ENCODE data around the gene TPRG1L. TPM values are rescaled to one million over a fixed set of nuclear protein-coding genes. Genes with fewer than 3 reads are reported as not detected.

The TPRG1L gene
- total RNA-seq, 2 donors from 2014 or later, result 27.4 to 37.6 TPM

GRCh38 chr1:3614755-3615742 is 9.8 kb upstream of the TPRG1L start:
- Histone ChIP-seq H3K36me3 (no peaks in the 10 kb centered on the region), H3K27ac (no peak overlapping the region), H3K27me3 (replicated peaks; ENCODE audit: insufficient read depth) (no peaks in the 10 kb centered on the region), H3K4me3 (no peak overlapping the region), H3K4me1 (ENCODE audit: control insufficient read depth in 1 of 2, low read depth in 2 of 2) (peaks cover 12 to 13% of the 10 kb centered on the region in 2 donors), H3K9me3 (no peaks in the 10 kb centered on the region)
- no peak for DNase-seq (ENCODE audit: low spot score)
- peak; percentile 45 for TF ChIP-seq CTCF (IDR thresholded peaks at IDR 0.05)
- no peak for ATAC-seq (ENCODE audit: insufficient number of reproducible peaks, low FRiP score, low read depth)

GRCh38 chr1:3616861-3617260 is 8.0 kb upstream of the TPRG1L start:
- no peaks in the 10 kb centered on the region for H3K27me3 ChIP-seq (replicated peaks; ENCODE audit: insufficient read depth)
- no peak overlapping the region for H3K4me3 ChIP-seq
- TF ChIP-seq CTCF (IDR thresholded peaks at IDR 0.05), result no peak
- peaks cover 0 to under 1% of the 10 kb centered on the region in 2 donors for H3K4me1 ChIP-seq (ENCODE audit: control insufficient read depth in 1 of 2, low read depth in 2 of 2)
- H3K9me3 ChIP-seq, result no peaks in the 10 kb centered on the region
- no peak for ATAC-seq (ENCODE audit: insufficient number of reproducible peaks, low FRiP score, low read depth)
- DNase-seq (ENCODE audit: low spot score), result no peak
- no peak overlapping the region for H3K27ac ChIP-seq
- no peaks in the 10 kb centered on the region for H3K36me3 ChIP-seq

GRCh38 chr1:3617806-3618345 is 6.9 kb upstream of the TPRG1L start:
- no peak for ATAC-seq (ENCODE audit: insufficient number of reproducible peaks, low FRiP score, low read depth)
- Histone ChIP-seq H3K27ac (no peak overlapping the region), H3K4me1 (ENCODE audit: control insufficient read depth in 1 of 2, low read depth in 2 of 2) (peaks cover 0 to 4% of the 10 kb centered on the region in 2 donors), H3K27me3 (replicated peaks; ENCODE audit: insufficient read depth) (no peaks in the 10 kb centered on the region), H3K4me3 (no peak overlapping the region), H3K36me3 (no peaks in the 10 kb centered on the region), H3K9me3 (no peaks in the 10 kb centered on the region)
- DNase-seq (ENCODE audit: low spot score), result no peak
- TF ChIP-seq CTCF (IDR thresholded peaks at IDR 0.05), result no peak

GRCh38 chr1:3618531-3618880 is 6.3 kb upstream of the TPRG1L start:
- no peak for DNase-seq (ENCODE audit: low spot score)
- Histone ChIP-seq H3K27ac (no peak overlapping the region), H3K9me3 (no peaks in the 10 kb centered on the region), H3K27me3 (replicated peaks; ENCODE audit: insufficient read depth) (no peaks in the 10 kb centered on the region), H3K4me3 (no peak overlapping the region), H3K4me1 (ENCODE audit: control insufficient read depth in 1 of 2, low read depth in 2 of 2) (peaks cover 6 to 10% of the 10 kb centered on the region in 2 donors), H3K36me3 (no peaks in the 10 kb centered on the region)
- no peak for ATAC-seq (ENCODE audit: insufficient number of reproducible peaks, low FRiP score, low read depth)
- no peak for TF ChIP-seq CTCF (IDR thresholded peaks at IDR 0.05)

- no peaks in the 10 kb centered on the region for H3K9me3 ChIP-seq
- no peaks in the 10 kb centered on the region for H3K36me3 ChIP-seq
- ATAC-seq (ENCODE audit: insufficient number of reproducible peaks, low FRiP score, low read depth) (no peak), DNase-seq (ENCODE audit: low spot score) (peak; percentile 37)
- no peaks in the 10 kb centered on the region for H3K27me3 ChIP-seq (replicated peaks; ENCODE audit: insufficient read depth)
- no peak overlapping the region for H3K4me3 ChIP-seq
- no peak overlapping the region for H3K27ac ChIP-seq
- TF ChIP-seq CTCF (IDR thresholded peaks at IDR 0.05), result peak; percentile 90
- H3K4me1 ChIP-seq (ENCODE audit: control insufficient read depth in 1 of 2, low read depth in 2 of 2), result peaks cover 9 to 16% of the 10 kb centered on the region in 2 donors
These were observed 5.7 kb upstream of the TPRG1L start for GRCh38 chr1:3618881-3619671.

All from thoracic aorta (tissue), 2 donors.